SK-N-SH (cell line): ENCODE measurements around the gene PLP2. TPM values are rescaled to one million over a fixed set of nuclear protein-coding genes. Genes with fewer than 3 reads are reported as not detected.

Source experiments
- CTCF ChIA-PET: fragments of 300-600, 350-600 bp; formaldehyde crosslinking; extraction: SDS; loops from one replicate; lab custom pipeline; 2021; lab: Yijun Ruan, JAX
- POLR2A ChIA-PET: fragments of 350-600 bp; sonication (Branson Sonifier 250); formaldehyde crosslinking; extraction: SDS; loops from one replicate; lab custom pipeline; 2020; ENCODE audit warnings: antibody characterized with exemption, inconsistent platforms; lab: Yijun Ruan, JAX
- DNase-seq: peaks from one replicate; pipeline ENCODE4 v3.0.0; 2012
- H2AFZ ChIP-seq: fragments of 200-600 bp; sonication (generic); 2 replicates; pipeline ENCODE4 v1.8.1; 2016; ENCODE audit warnings: antibody characterized with exemption, mild to moderate bottlenecking, low read depth
- H3F3A ChIP-seq: fragments of 200-600 bp; sonication (generic); replicated peaks from 2 replicates; pipeline ENCODE3; 2016; ENCODE audit warnings: antibody characterized with exemption, mild to moderate bottlenecking; ENCODE audit not compliant: insufficient read depth
- H3K27ac ChIP-seq, 2 experiments: fragments of 200-500 bp in 1 of 2; fragments of 200-600 bp in 1 of 2; sonication (Bioruptor generic) in 1 of 2; sonication (generic), shearing (Covaris generic) in 1 of 2; 2 replicates each; pipeline versions ENCODE4 v1.5.1 to v1.6.1; 2014 to 2016; ENCODE audit warnings: low read depth in 2 of 2, inconsistent platforms in 1 of 2, low read length in 1 of 2, mild to moderate bottlenecking in 1 of 2, mixed read lengths in 1 of 2
- H3K27me3 ChIP-seq: fragments of 200-600 bp; sonication (generic), shearing (Covaris generic); 2 replicates; pipeline ENCODE4 v1.6.1; 2016; ENCODE audit warnings: mixed run types; ENCODE audit not compliant: insufficient read depth
- H3K36me3 ChIP-seq, 2 experiments: fragments of 200-500 bp in 1 of 2; fragments of 200-600 bp in 1 of 2; sonication (Bioruptor generic) in 1 of 2; sonication (generic) in 1 of 2; replicated peaks in 1 of 2; 2 replicates each; pipeline versions ENCODE3 to v1.5.1; 2014 to 2016; ENCODE audit warnings: low read length in 1 of 2, mild to moderate bottlenecking in 1 of 2; ENCODE audit not compliant: insufficient read depth in 2 of 2, control insufficient read depth in 1 of 2
- H3K4me1 ChIP-seq, 2 experiments: fragments of 200-500 bp in 1 of 2; fragments of 200-600 bp in 1 of 2; sonication (Bioruptor generic) in 1 of 2; sonication (generic), shearing (Covaris generic) in 1 of 2; 2 replicates each; pipeline versions ENCODE4 v1.5.1 to v1.6.1; 2014 to 2016; ENCODE audit warnings: low read depth in 1 of 2, low read length in 1 of 2, mixed run types in 1 of 2; ENCODE audit not compliant: insufficient read depth in 2 of 2, control insufficient read depth in 1 of 2
- H3K4me2 ChIP-seq: fragments of 200-600 bp; sonication (generic), shearing (Covaris generic); 2 replicates; pipeline ENCODE4 v1.6.1; 2017; ENCODE audit warnings: mixed run types
- H3K4me3 ChIP-seq, 2 experiments: fragments of 200-500 bp in 1 of 2; fragments of 200-600 bp in 1 of 2; sonication (Bioruptor generic) in 1 of 2; sonication (generic), shearing (Covaris generic) in 1 of 2; 2 replicates each; pipeline versions ENCODE4 v1.5.1 to v1.8.1; 2014 to 2016; ENCODE audit warnings: low read depth in 2 of 2, inconsistent platforms in 1 of 2, low read length in 1 of 2, mild to moderate bottlenecking in 1 of 2, mixed read lengths in 1 of 2, moderate library complexity in 1 of 2
- H3K79me2 ChIP-seq: fragments of 200-600 bp; sonication (generic); 2 replicates; pipeline ENCODE4 v1.8.1; 2017; ENCODE audit warnings: mild to moderate bottlenecking; ENCODE audit not compliant: insufficient read depth
- H3K9ac ChIP-seq: fragments of 200-600 bp; sonication (generic); 2 replicates; pipeline ENCODE4 v1.6.1; 2017; ENCODE audit warnings: mixed run types
- H3K9me2 ChIP-seq: fragments of 200-600 bp; sonication (generic); 2 replicates; pipeline ENCODE4 v1.6.1; 2017; ENCODE audit warnings: mixed run types
- H3K9me3 ChIP-seq: fragments of 200-600 bp; sonication (generic); 2 replicates; pipeline ENCODE4 v1.6.1; 2017; ENCODE audit warnings: mixed run types, mild to moderate bottlenecking, moderate library complexity
- H4K20me1 ChIP-seq: fragments of 200-600 bp; sonication (generic); 2 replicates; pipeline ENCODE4 v1.6.1; 2017; ENCODE audit warnings: mild to moderate bottlenecking, mixed run types; ENCODE audit not compliant: insufficient read depth
- ELF1 ChIP-seq: IDR thresholded peaks from 2 replicates; pipeline ENCODE4 v1.4.0; 2012
- EP300 ChIP-seq, 2 experiments: IDR thresholded peaks; 2 replicates each; pipeline versions ENCODE4 v1.4.0 to v1.6.1; 2012; ENCODE audit warnings: borderline replicate concordance in 1 of 2, low read depth in 1 of 2, low read length in 1 of 2
- EZH2phosphoT487 ChIP-seq: fragments of 200-600 bp; sonication (generic); IDR thresholded peaks from 2 replicates; pipeline ENCODE4 v1.6.1; 2017; ENCODE audit warnings: low read depth, mixed run types, mild to moderate bottlenecking, antibody characterized with exemption, moderate library complexity, borderline replicate concordance
- FOXJ3 ChIP-seq: sonication (generic); formaldehyde crosslinking; IDR thresholded peaks from 2 replicates; pipeline ENCODE4 v1.5.1; 2020; ENCODE audit warnings: mild to moderate bottlenecking, missing genetic modification reagents
- FOXM1 ChIP-seq: IDR thresholded peaks from 2 replicates; pipeline ENCODE4 v1.4.0; 2012; ENCODE audit warnings: low read depth, mild to moderate bottlenecking
- GABPA ChIP-seq: IDR thresholded peaks from 2 replicates; pipeline ENCODE4 v1.4.0; 2012; ENCODE audit warnings: low read depth, mild to moderate bottlenecking
- GATA2 ChIP-seq: sonication (generic); formaldehyde crosslinking; IDR thresholded peaks from 2 replicates; pipeline ENCODE4 v1.5.0; 2020; ENCODE audit warnings: mild to moderate bottlenecking, missing genetic modification reagents
- MXI1 ChIP-seq: IDR thresholded peaks from 2 replicates; pipeline ENCODE4 v1.6.1; 2012; ENCODE audit warnings: mild to moderate bottlenecking, low read depth, low read length, improper control_type of control experiment
- NFIC ChIP-seq: IDR thresholded peaks from 2 replicates; pipeline ENCODE4 v1.4.0; 2012; ENCODE audit warnings: borderline replicate concordance
- NRF1 ChIP-seq: IDR thresholded peaks from 2 replicates; pipeline ENCODE4 v1.6.1; 2012; ENCODE audit warnings: low read depth, mild to moderate bottlenecking, low read length
- POLR2AphosphoS5 ChIP-seq: IDR thresholded peaks from 2 replicates; pipeline ENCODE4 v1.6.1; 2012; ENCODE audit warnings: low read depth, low read length
- RAD21 ChIP-seq: IDR thresholded peaks from 2 replicates; pipeline ENCODE4 v1.6.1; 2012; ENCODE audit warnings: mild to moderate bottlenecking, low read length
- RXRA ChIP-seq: IDR thresholded peaks from 2 replicates; pipeline ENCODE4 v1.4.0; 2012; ENCODE audit warnings: low read depth, mild to moderate bottlenecking, borderline replicate concordance
- SMC3 ChIP-seq: IDR thresholded peaks from 2 replicates; pipeline ENCODE4 v1.6.1; 2012; ENCODE audit warnings: low read depth, low read length, improper control_type of control experiment
- TAF1 ChIP-seq: IDR thresholded peaks from 2 replicates; pipeline ENCODE4 v1.6.1; 2012; ENCODE audit warnings: low read depth, mild to moderate bottlenecking, low read length, moderate library complexity, borderline replicate concordance
- USF1 ChIP-seq: IDR thresholded peaks from 2 replicates; pipeline ENCODE4 v1.4.0; 2012; ENCODE audit warnings: low read depth, borderline replicate concordance
- ZBTB33 ChIP-seq: IDR thresholded peaks from 2 replicates; pipeline ENCODE4 v1.4.0; 2012; ENCODE audit warnings: low read depth, borderline replicate concordance
- WGBS: methylation state at CpG from one replicate; pipeline ENCODE4 v1.1.6; 2017; ENCODE audit warnings: low lambda C conversion rate; 5-methylcytosine and 5-hydroxymethylcytosine counted together
- polyA plus RNA-seq, 3 experiments: library from polyadenylated mRNA; depleted of rRNA; stranded (reverse); fragments of >200 nt; gene quantifications; 2 replicates each; pipeline ENCODE4 v1.2.3, GENCODE V29; 2012
- TF ChIP-seq, protein P1 (sequence below): IDR thresholded peaks from 2 replicates; pipeline ENCODE4 v1.6.1; 2012; ENCODE audit warnings: mild to moderate bottlenecking, low read depth, low read length, moderate library complexity
- TF ChIP-seq, protein P2 (sequence below): fragments of 150-350 bp; IDR thresholded peaks from 2 replicates; pipeline ENCODE4 v1.6.1; 2017; ENCODE audit warnings: antibody characterized with exemption, low read length, low read depth, borderline replicate concordance

Gene PLP2
- polyA plus RNA-seq, 1 of the 3 experiments (the other 2 are of a cell fraction), result 146 TPM

DNA sequence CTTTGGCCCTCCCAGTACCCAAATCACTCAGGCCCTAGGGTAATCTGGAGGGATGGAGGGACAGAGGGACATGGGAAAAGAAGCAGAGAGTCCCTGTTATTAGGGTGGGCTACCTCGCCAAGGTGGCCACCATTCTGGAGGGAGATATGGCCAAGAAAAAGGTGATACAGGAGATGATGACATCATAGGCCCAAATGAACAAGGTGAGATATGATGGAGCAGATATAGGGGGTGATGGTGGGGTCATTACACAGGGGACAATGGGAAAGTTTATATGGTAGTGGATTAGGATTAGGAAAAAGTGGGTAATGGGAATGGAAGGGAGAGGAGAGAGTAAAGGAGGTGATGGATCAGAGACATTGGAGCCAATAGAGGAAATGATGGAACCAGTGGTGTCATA lies 41.2 kb downstream of the PLP2 start:
- Histone ChIP-seq H3K4me2 (no peak overlapping the region), H3K36me3 (no peaks in the 10 kb centered on the region), H3F3A (no peaks in the 10 kb centered on the region), H3K9me3 (no peaks in the 10 kb centered on the region), H3K79me2 (no peaks in the 10 kb centered on the region), H3K27ac (no peak overlapping the region), H4K20me1 (no peaks in the 10 kb centered on the region), H3K27me3 (peaks cover 24% of the 10 kb centered on the region; the same call in 1 of the 2 replicates), H3K4me1 (no peaks in the 10 kb centered on the region), H3K9me2 (no peaks in the 10 kb centered on the region), H3K4me3 (no peak overlapping the region), H2AFZ (no peak overlapping the region), H3K9ac (no peak overlapping the region)
- no peak for DNase-seq
- POLR2A ChIA-PET, result no interaction called here
- 0% methylated on average over 1 of the region's 1 CpG for WGBS
- CTCF ChIA-PET, result no interaction called here
- TF ChIP-seq GABPA (no peak), USF1 (no peak), EP300 (IDR thresholded peaks at IDR 0.05; ENCODE audit: borderline replicate concordance in 1 of 2, low read depth in 1 of 2, low read length in 1 of 2) (no peak), POLR2AphosphoS5 (no peak), RXRA (no peak), TAF1 (no peak), ELF1 (no peak), EZH2phosphoT487 (no peak), GATA2 (no peak), SMC3 (no peak), RAD21 (no peak), NFIC (no peak), MXI1 (no peak), NRF1 (no peak), FOXJ3 (no peak), ZBTB33 (no peak), FOXM1 (no peak)
- TF ChIP-seq, protein P1, sequence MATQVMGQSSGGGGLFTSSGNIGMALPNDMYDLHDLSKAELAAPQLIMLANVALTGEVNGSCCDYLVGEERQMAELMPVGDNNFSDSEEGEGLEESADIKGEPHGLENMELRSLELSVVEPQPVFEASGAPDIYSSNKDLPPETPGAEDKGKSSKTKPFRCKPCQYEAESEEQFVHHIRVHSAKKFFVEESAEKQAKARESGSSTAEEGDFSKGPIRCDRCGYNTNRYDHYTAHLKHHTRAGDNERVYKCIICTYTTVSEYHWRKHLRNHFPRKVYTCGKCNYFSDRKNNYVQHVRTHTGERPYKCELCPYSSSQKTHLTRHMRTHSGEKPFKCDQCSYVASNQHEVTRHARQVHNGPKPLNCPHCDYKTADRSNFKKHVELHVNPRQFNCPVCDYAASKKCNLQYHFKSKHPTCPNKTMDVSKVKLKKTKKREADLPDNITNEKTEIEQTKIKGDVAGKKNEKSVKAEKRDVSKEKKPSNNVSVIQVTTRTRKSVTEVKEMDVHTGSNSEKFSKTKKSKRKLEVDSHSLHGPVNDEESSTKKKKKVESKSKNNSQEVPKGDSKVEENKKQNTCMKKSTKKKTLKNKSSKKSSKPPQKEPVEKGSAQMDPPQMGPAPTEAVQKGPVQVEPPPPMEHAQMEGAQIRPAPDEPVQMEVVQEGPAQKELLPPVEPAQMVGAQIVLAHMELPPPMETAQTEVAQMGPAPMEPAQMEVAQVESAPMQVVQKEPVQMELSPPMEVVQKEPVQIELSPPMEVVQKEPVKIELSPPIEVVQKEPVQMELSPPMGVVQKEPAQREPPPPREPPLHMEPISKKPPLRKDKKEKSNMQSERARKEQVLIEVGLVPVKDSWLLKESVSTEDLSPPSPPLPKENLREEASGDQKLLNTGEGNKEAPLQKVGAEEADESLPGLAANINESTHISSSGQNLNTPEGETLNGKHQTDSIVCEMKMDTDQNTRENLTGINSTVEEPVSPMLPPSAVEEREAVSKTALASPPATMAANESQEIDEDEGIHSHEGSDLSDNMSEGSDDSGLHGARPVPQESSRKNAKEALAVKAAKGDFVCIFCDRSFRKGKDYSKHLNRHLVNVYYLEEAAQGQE, result no peak
- TF ChIP-seq, protein P2, sequence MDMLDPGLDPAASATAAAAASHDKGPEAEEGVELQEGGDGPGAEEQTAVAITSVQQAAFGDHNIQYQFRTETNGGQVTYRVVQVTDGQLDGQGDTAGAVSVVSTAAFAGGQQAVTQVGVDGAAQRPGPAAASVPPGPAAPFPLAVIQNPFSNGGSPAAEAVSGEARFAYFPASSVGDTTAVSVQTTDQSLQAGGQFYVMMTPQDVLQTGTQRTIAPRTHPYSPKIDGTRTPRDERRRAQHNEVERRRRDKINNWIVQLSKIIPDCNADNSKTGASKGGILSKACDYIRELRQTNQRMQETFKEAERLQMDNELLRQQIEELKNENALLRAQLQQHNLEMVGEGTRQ, result no peak
